PC-9 (cell line): ENCODE results near the gene DNAJC3. TPM values are rescaled to one million over a fixed set of nuclear protein-coding genes. Genes with fewer than 3 reads are reported as not detected.

Experiments used
- BruUV-seq: library from RNA; stranded (reverse); fragments of 400-500 nt; replicated peaks from 2 replicates; lab custom pipeline; 2021; lab: Mats Ljungman, UMichigan
- CTCF ChIA-PET: fragments of 300-600 bp; sonication (Branson Sonifier 250); formaldehyde crosslinking; loops from one replicate; lab custom pipeline; 2022; ENCODE audit warnings: antibody characterized with exemption; lab: Charles Lee
- POLR2A ChIA-PET: fragments of 300-600 bp; sonication (Branson Sonifier 250); formaldehyde crosslinking; loops from one replicate; lab custom pipeline; 2022; ENCODE audit warnings: antibody characterized with exemption; ENCODE audit not compliant: unreplicated experiment; lab: Charles Lee
- DNase-seq, 2 experiments: peaks; one replicate each; pipeline versions ENCODE4 v3.0.0 to v3.0.0-alpha.2; 2015 to 2022; ENCODE audit warnings: mixed read lengths in 1 of 2
- H2AFZ ChIP-seq: fragments of 200-600 bp; sonication (generic); 2 replicates; pipeline ENCODE4 v1.8.1; 2017; ENCODE audit warnings: antibody characterized with exemption
- H3F3A ChIP-seq: fragments of 200-600 bp; sonication (generic); 2 replicates; pipeline ENCODE4 v1.8.1; 2017; ENCODE audit warnings: antibody characterized with exemption, mild to moderate bottlenecking, low read depth; ENCODE audit not compliant: insufficient read depth
- H3K27ac ChIP-seq: fragments of 200-600 bp; sonication (generic); 2 replicates; pipeline ENCODE4 v1.6.1; 2016; ENCODE audit warnings: mixed run types
- H3K27me3 ChIP-seq: fragments of 200-600 bp; sonication (generic); 2 replicates; pipeline ENCODE4 v1.6.1; 2016; ENCODE audit warnings: low read depth, mixed run types; ENCODE audit not compliant: insufficient read depth
- H3K36me3 ChIP-seq: fragments of 200-600 bp; sonication (generic); 2 replicates; pipeline ENCODE4 v1.6.1; 2016; ENCODE audit warnings: low read depth, mixed run types
- H3K4me1 ChIP-seq: fragments of 200-600 bp; sonication (generic); replicated peaks from 2 replicates; pipeline ENCODE4 v1.6.1; 2016; ENCODE audit warnings: mixed run types; ENCODE audit not compliant: insufficient read depth
- H3K4me2 ChIP-seq: fragments of 200-600 bp; sonication (generic); 2 replicates; pipeline ENCODE4 v1.6.1; 2017; ENCODE audit warnings: mixed run types
- H3K4me3 ChIP-seq: fragments of 200-600 bp; sonication (generic); 2 replicates; pipeline ENCODE4 v1.6.1; 2016; ENCODE audit warnings: mixed run types
- H3K79me2 ChIP-seq: fragments of 200-600 bp; sonication (generic); 2 replicates; pipeline ENCODE4 v1.6.1; 2017; ENCODE audit warnings: low read depth, mixed run types
- H3K9me2 ChIP-seq: fragments of 200-600 bp; sonication (generic); 2 replicates; pipeline ENCODE4 v1.8.1; 2017; ENCODE audit warnings: mild to moderate bottlenecking; ENCODE audit not compliant: insufficient read depth
- H3K9me3 ChIP-seq: fragments of 200-600 bp; sonication (generic); 2 replicates; pipeline ENCODE4 v1.8.1; 2016; ENCODE audit warnings: low read depth; ENCODE audit not compliant: insufficient read depth
- H4K20me1 ChIP-seq: fragments of 200-600 bp; sonication (generic); 2 replicates; pipeline ENCODE4 v1.8.1; 2017; ENCODE audit not compliant: insufficient read depth
- EZH2 ChIP-seq: fragments of 200-600 bp; sonication (generic); IDR thresholded peaks from 2 replicates; pipeline ENCODE4 v1.8.0; 2017; ENCODE audit warnings: antibody characterized with exemption, low read depth
- intact Hi-C: fragments of 100-400 bp; cut with micrococcal nuclease; formaldehyde crosslinking; loops from one replicate; pipeline ENCODE4 v1.10.0; 2022; ENCODE audit not compliant: unreplicated experiment
- total RNA-seq: library from RNA; stranded (reverse); gene quantifications from 2 replicates; pipeline ENCODE4 v1.2.3, GENCODE V29; 2021
- TF ChIP-seq, protein P1 (sequence below): fragments of 200-600 bp; sonication (generic); conservative IDR thresholded peaks from 2 replicates; pipeline ENCODE4 v1.6.1; 2017; ENCODE audit warnings: mixed run types, antibody characterized with exemption, mild to moderate bottlenecking, moderate library complexity

Gene DNAJC3
- total RNA-seq, 1 experiment from 2014 or later = 10.5 TPM

DNA sequence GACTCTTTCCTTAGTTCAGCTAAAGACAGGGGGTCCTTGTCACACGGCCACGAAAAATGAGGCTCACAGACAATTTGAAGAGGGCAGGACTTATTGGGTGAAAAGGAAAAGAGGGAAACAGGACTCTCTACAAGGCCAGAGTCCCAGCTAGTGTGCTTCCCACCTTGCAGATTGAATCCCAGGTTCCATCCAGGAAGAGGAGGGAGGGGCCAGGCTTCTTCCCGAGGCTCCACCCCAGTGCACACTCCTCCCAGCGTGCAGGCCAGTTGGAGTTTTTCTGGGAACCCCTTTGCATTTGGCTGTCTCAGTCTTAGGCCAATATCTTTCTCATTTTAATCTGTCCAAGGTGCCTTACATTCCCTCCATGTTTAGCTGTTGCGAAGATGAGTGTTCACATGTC is 106.8 kb downstream of the DNAJC3 start:
- intact Hi-C loops = no loop called here
- POLR2A ChIA-PET = no interaction called here
- no peak overlapping the region for H3K4me2 ChIP-seq

GRCh38 chr13:95784161-95784899 is 107.4 kb downstream of the DNAJC3 start:
- Histone ChIP-seq H3F3A (peaks cover 8% of the 10 kb centered on the region; the same call in 1 of the 2 replicates), H3K9me3 (no peaks in the 10 kb centered on the region), H3K79me2 (no peaks in the 10 kb centered on the region), H2AFZ (no peak overlapping the region), H3K27me3 (no peaks in the 10 kb centered on the region), H3K4me2 (0 out of 2 replicates have a peak overlapping the region, but pooled peaks have one; percentile 1), H3K27ac (no peak overlapping the region), H3K4me3 (no peak overlapping the region), H3K9me2 (peaks cover 5% of the 10 kb centered on the region; the same call in 1 of the 2 replicates), H3K4me1 (peaks cover 8% of the 10 kb centered on the region), H4K20me1 (no peaks in the 10 kb centered on the region), H3K36me3 (peaks cover 7% of the 10 kb centered on the region; the same call in 1 of the 2 replicates)
- intact Hi-C loops = no loop called here
- ChIA-PET POLR2A (no interaction called here), CTCF (interaction anchor here (0.5 kb wide), 1 partner anchor 438 kb away, joined by 6 read pairs; no protein-coding TSS in a partner anchor)
- DNase-seq = no peak
- TF ChIP-seq, protein P1, sequence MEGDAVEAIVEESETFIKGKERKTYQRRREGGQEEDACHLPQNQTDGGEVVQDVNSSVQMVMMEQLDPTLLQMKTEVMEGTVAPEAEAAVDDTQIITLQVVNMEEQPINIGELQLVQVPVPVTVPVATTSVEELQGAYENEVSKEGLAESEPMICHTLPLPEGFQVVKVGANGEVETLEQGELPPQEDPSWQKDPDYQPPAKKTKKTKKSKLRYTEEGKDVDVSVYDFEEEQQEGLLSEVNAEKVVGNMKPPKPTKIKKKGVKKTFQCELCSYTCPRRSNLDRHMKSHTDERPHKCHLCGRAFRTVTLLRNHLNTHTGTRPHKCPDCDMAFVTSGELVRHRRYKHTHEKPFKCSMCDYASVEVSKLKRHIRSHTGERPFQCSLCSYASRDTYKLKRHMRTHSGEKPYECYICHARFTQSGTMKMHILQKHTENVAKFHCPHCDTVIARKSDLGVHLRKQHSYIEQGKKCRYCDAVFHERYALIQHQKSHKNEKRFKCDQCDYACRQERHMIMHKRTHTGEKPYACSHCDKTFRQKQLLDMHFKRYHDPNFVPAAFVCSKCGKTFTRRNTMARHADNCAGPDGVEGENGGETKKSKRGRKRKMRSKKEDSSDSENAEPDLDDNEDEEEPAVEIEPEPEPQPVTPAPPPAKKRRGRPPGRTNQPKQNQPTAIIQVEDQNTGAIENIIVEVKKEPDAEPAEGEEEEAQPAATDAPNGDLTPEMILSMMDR = no peak
- TF ChIP-seq EZH2 = no peak
- no TSS peak for BruUV-seq

More for the DNA sequence above, 106.8 kb downstream of the DNAJC3 start:
- no TSS peak for BruUV-seq
- H3K27me3 ChIP-seq = no peaks in the 10 kb centered on the region
- no peak overlapping the region for H3K27ac ChIP-seq
- H2AFZ ChIP-seq = no peak overlapping the region
- peaks cover 8% of the 10 kb centered on the region; the same call in 1 of the 2 replicates for H3F3A ChIP-seq
- no peak for TF ChIP-seq EZH2
- TF ChIP-seq, protein P1 = no peak
- H3K4me1 ChIP-seq = peaks cover 8% of the 10 kb centered on the region
- CTCF ChIA-PET = no interaction called here
- no peaks in the 10 kb centered on the region for H3K9me3 ChIP-seq
- DNase-seq = no peak
- no peak overlapping the region for H3K4me3 ChIP-seq
- peaks cover 5% of the 10 kb centered on the region; the same call in 1 of the 2 replicates for H3K9me2 ChIP-seq
- H3K79me2 ChIP-seq = no peaks in the 10 kb centered on the region
- H3K36me3 ChIP-seq = peaks cover 2% of the 10 kb centered on the region; the same call in 1 of the 2 replicates
- H4K20me1 ChIP-seq = no peaks in the 10 kb centered on the region

GRCh38 chr13:95784900-95785290 is 108.0 kb downstream of the DNAJC3 start:
- DNase-seq = no peak
- CTCF ChIA-PET = no interaction called here

More at GRCh38 chr13:95784900-95785290, 108.0 kb downstream of the DNAJC3 start:
- no peak overlapping the region for H3K27ac ChIP-seq
- intact Hi-C loops = no loop called here
- H3K4me1 ChIP-seq = peaks cover 8% of the 10 kb centered on the region
- no peak overlapping the region for H3K4me2 ChIP-seq
- no peaks in the 10 kb centered on the region for H3K27me3 ChIP-seq
- POLR2A ChIA-PET = no interaction called here
- no peaks in the 10 kb centered on the region for H3K9me3 ChIP-seq
- H4K20me1 ChIP-seq = no peaks in the 10 kb centered on the region
- TF ChIP-seq, protein P1 = no peak
- no peak for TF ChIP-seq EZH2
- no peak overlapping the region for H2AFZ ChIP-seq
- no peak overlapping the region for H3K4me3 ChIP-seq
- H3K79me2 ChIP-seq = no peaks in the 10 kb centered on the region
- H3K9me2 ChIP-seq = peaks cover 5% of the 10 kb centered on the region; the same call in 1 of the 2 replicates
- no TSS peak for BruUV-seq
- peaks cover 9% of the 10 kb centered on the region; the same call in 1 of the 2 replicates for H3K36me3 ChIP-seq
- peaks cover 8% of the 10 kb centered on the region; the same call in 1 of the 2 replicates for H3F3A ChIP-seq
